Neutrophil (primary cell): Measurements from ENCODE around the gene FAM209B.
"Not testable (repeated sequence)": the region's sequence is repeated elsewhere in the genome, so short reads cannot be mapped to it uniquely, and the experiment has no call there.

Experiments used
- H3K27ac ChIP-seq: fragments of 200-600 bp; sonication (generic); 2 replicates; pipeline ENCODE4 v1.5.1; 2016; ENCODE audit warnings: mild to moderate bottlenecking, moderate library complexity
- H3K27me3 ChIP-seq: fragments of 200-600 bp; sonication (generic); 2 replicates; pipeline ENCODE4 v1.6.0; 2016; ENCODE audit warnings: mild to moderate bottlenecking
- H3K36me3 ChIP-seq: fragments of 200-600 bp; sonication (generic); 2 replicates; pipeline ENCODE4 v1.5.1; 2017
- H3K4me1 ChIP-seq, 2 experiments: fragments of 200-600 bp in 1 of 2; sonication (generic) in 1 of 2; 1 replicate in 1 of 2; 2 replicates in 1 of 2; pipeline versions ENCODE4 v1.5.1 to v1.6.1; 2013 to 2016; ENCODE audit warnings: low read depth in 1 of 2, low read length in 1 of 2, mild to moderate bottlenecking in 1 of 2, moderate library complexity in 1 of 2; ENCODE audit not compliant: control insufficient read depth in 1 of 2, insufficient read depth in 1 of 2
- H3K4me3 ChIP-seq, 2 experiments: fragments of 200-600 bp in 1 of 2; sonication (generic) in 1 of 2; 1 replicate in 1 of 2; 2 replicates in 1 of 2; pipeline ENCODE4 v1.5.1; 2013 to 2016; ENCODE audit warnings: low read depth in 1 of 2, low read length in 1 of 2, mild to moderate bottlenecking in 1 of 2, moderate library complexity in 1 of 2
- H3K9me3 ChIP-seq: fragments of 200-600 bp; sonication (generic); 2 replicates; pipeline ENCODE4 v1.5.1; 2016
- TF ChIP-seq, protein P1 (sequence below): fragments of 200-600 bp; sonication (generic); IDR thresholded peaks from 2 replicates; pipeline ENCODE4 v1.5.1; 2016; ENCODE audit warnings: antibody characterized with exemption

FAM209B gene

DNA sequence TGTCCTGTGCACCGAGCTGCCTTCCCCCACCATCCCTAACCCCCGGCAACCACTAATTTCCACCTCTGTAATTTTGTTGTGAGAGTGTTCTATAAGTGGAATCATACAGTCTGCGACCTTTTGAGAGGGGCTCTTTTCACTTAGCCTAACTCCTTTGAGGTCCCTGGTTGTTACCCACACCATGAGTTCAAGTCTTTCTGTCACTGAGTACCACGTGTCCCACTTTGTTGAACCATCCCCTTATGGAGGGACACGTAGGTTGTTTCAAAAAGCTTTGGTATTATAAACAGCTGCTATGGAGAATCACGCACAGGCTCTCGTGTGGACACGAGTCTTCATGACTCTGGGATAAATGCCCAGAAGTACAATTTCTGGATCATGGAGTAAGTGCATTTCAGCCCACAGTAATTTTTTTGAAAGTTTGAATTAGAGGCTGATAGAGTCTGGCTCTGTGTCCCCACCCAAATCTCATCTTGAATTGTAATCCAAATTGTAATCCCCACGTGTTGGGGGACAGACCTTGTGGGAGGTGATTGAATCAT is 9.5 kb downstream of the FAM209B start:
- H3K4me1 ChIP-seq: peaks cover 16 to 17% of the 10 kb centered on the region in 2 experiments
- TF ChIP-seq, protein P1, sequence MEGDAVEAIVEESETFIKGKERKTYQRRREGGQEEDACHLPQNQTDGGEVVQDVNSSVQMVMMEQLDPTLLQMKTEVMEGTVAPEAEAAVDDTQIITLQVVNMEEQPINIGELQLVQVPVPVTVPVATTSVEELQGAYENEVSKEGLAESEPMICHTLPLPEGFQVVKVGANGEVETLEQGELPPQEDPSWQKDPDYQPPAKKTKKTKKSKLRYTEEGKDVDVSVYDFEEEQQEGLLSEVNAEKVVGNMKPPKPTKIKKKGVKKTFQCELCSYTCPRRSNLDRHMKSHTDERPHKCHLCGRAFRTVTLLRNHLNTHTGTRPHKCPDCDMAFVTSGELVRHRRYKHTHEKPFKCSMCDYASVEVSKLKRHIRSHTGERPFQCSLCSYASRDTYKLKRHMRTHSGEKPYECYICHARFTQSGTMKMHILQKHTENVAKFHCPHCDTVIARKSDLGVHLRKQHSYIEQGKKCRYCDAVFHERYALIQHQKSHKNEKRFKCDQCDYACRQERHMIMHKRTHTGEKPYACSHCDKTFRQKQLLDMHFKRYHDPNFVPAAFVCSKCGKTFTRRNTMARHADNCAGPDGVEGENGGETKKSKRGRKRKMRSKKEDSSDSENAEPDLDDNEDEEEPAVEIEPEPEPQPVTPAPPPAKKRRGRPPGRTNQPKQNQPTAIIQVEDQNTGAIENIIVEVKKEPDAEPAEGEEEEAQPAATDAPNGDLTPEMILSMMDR: no peak
- H3K27ac ChIP-seq: no peak overlapping the region
- H3K36me3 ChIP-seq: no peaks in the 10 kb centered on the region
- no peak overlapping the region for H3K4me3 ChIP-seq
- no peaks in the 10 kb centered on the region for H3K9me3 ChIP-seq
- peaks cover 16% of the 10 kb centered on the region for H3K27me3 ChIP-seq

DNA sequence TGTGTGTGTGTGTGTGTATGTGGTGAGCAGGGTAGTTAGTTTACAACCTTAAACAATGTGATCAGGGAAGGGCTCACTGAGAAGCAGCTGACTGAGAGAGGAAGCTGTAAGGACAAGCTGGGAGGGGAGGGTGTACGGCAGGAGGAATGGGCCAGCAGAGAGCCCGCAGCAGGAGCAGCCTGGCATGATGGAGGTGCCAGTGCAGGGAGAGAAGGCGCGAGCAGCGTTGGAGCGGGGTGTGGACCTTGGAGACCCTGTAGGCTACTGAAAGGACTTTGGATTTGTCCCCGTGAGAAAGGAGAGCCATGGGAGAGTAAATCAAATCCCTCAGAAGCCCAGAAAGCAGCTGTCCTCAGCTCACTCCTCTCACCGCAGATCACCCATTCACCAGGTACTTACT is 18.5 kb downstream of the FAM209B start:
- Histone ChIP-seq H3K4me1 (no peaks in the 10 kb centered on the region), H3K27ac (no peak overlapping the region), H3K4me3 (no peak overlapping the region), H3K36me3 (no peaks in the 10 kb centered on the region), H3K9me3 (no peaks in the 10 kb centered on the region), H3K27me3 (peaks cover 22% of the 10 kb centered on the region)
- TF ChIP-seq, protein P1: no peak

DNA sequence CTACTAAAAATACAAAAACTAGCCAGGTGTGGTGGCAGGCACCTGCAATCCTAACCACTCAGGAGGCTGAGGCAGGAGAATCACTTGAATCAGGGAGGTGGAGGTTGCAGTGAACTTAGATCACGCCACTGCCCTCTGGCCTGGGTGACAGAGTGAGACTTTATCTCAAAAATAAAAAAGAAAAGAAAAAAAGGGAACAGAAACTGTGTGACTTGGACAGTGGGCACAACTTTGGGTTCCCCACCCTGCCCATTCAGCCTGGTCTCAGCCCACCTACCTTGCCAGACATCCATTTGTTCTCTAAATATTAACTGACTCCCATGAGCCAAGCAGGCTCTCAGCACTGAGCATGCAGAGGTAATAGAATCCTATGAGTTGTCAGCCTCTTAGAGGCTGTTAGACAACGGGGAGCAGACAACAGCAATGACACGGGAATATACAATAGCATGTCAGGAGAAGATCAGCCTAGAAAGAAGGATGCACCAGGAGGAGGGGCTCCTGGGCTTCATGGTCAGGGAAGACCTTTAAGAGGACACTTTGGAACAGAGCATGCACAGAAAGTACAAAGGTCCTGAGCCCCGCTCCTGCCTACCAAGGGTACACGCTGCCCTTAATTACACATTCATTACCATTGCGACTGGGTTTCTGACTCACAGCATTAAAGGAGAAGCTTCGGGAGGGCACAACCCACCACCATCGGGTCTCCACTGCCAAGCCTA is 20.0 kb downstream of the FAM209B start:
- H3K4me1 ChIP-seq: no peaks in the 10 kb centered on the region
- no peak overlapping the region for H3K4me3 ChIP-seq
- TF ChIP-seq, protein P1: no peak
- no peaks in the 10 kb centered on the region for H3K9me3 ChIP-seq
- H3K27ac ChIP-seq: no peak overlapping the region
- H3K27me3 ChIP-seq: peaks cover 8% of the 10 kb centered on the region
- no peaks in the 10 kb centered on the region for H3K36me3 ChIP-seq

DNA sequence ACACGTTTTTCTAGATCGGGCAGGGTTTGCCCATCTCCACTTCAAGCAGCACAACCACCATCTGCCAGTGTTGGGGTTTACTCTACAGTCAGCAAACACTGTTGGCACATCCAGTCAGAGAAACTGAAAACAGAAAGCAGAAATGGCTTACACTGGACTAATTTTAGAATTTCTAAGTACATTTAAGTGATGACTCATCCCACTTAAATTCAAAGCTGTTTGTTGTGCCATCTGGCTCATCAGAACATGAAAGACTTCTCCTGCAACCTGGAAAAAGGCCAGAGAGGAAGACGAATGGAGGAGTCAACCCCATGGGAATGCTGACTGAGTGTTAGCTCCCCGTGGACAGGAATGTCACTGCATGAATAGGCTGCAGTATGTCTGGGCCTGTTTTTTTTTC is 21.8 kb downstream of the FAM209B start:
- H3K9me3 ChIP-seq: no peaks in the 10 kb centered on the region
- TF ChIP-seq, protein P1: no peak
- no peaks in the 10 kb centered on the region for H3K36me3 ChIP-seq

DNA sequence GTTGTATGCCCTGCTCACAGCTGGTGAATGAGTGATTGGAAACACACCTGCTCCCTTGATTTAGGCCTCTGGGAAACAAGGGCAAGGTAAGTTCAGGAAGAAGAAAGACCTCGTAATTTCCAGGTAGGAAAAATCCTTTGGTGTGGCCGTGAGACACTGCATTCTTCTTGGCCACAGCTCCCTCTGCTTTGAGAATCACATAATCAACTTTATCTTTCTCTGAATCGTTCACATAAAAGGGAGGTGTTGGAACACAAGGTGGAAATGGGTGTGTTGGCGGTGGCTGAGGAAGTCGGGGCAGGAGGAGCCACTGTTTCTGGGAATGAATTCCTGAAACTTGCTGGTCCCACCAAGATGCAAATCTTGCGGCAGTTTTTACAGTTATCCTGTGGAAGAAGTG is 25.9 kb downstream of the FAM209B start:
- H3K36me3 ChIP-seq: no peaks in the 10 kb centered on the region
- TF ChIP-seq, protein P1: no peak
- H3K9me3 ChIP-seq: no peaks in the 10 kb centered on the region
- no peaks in the 10 kb centered on the region for H3K4me1 ChIP-seq
- H3K27me3 ChIP-seq: no peaks in the 10 kb centered on the region
- no peak overlapping the region for H3K4me3 ChIP-seq
- no peak overlapping the region for H3K27ac ChIP-seq

More for the DNA sequence above, 21.8 kb downstream of the FAM209B start:
- Histone ChIP-seq H3K27ac (no peak overlapping the region), H3K4me1 (no peaks in the 10 kb centered on the region), H3K4me3 (no peak overlapping the region), H3K27me3 (no peaks in the 10 kb centered on the region)

DNA sequence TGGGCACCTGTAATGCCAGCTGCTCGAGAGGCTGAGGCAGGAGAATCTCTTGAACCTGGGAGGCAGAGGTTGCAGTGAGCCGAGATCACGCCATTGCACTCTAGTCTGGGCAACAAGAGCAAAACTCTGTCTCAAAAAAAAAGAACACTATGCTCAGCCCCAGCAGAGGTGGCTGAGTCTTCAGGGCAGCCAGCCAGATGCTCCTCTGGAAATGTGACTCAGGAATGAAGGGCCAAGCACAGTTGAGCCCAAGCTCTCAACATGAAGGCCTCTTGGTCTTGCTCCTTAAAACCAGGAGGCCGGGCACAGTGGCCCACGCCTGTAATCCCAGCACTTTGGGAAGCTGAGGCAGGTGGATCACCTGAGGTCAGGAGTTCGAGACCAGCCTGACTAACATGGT is 31.5 kb downstream of the FAM209B start:
- H3K36me3 ChIP-seq, H3K9me3 ChIP-seq, H3K27me3 ChIP-seq, H3K4me3 ChIP-seq, H3K27ac ChIP-seq, H3K4me1 ChIP-seq: not testable (repeated sequence)
